SK-N-SH (cell line): ENCODE data around the gene HIPK3. TPM values are rescaled to one million over a fixed set of nuclear protein-coding genes. Genes with fewer than 3 reads are reported as not detected.

ENCODE experiments used
- CTCF ChIA-PET: fragments of 300-600, 350-600 bp; formaldehyde crosslinking; extraction: SDS; loops from one replicate; lab custom pipeline; 2021; lab: Yijun Ruan, JAX
- POLR2A ChIA-PET: fragments of 350-600 bp; sonication (Branson Sonifier 250); formaldehyde crosslinking; extraction: SDS; loops from one replicate; lab custom pipeline; 2020; ENCODE audit warnings: antibody characterized with exemption, inconsistent platforms; lab: Yijun Ruan, JAX
- DNase-seq: peaks from one replicate; pipeline ENCODE4 v3.0.0; 2012
- H2AFZ ChIP-seq: fragments of 200-600 bp; sonication (generic); 2 replicates; pipeline ENCODE4 v1.8.1; 2016; ENCODE audit warnings: antibody characterized with exemption, mild to moderate bottlenecking, low read depth
- H3F3A ChIP-seq: fragments of 200-600 bp; sonication (generic); replicated peaks from 2 replicates; pipeline ENCODE3; 2016; ENCODE audit warnings: antibody characterized with exemption, mild to moderate bottlenecking; ENCODE audit not compliant: insufficient read depth
- H3K27ac ChIP-seq, 2 experiments: fragments of 200-500 bp in 1 of 2; fragments of 200-600 bp in 1 of 2; sonication (Bioruptor generic) in 1 of 2; sonication (generic), shearing (Covaris generic) in 1 of 2; 2 replicates each; pipeline versions ENCODE4 v1.5.1 to v1.6.1; 2014 to 2016; ENCODE audit warnings: low read depth in 2 of 2, inconsistent platforms in 1 of 2, low read length in 1 of 2, mild to moderate bottlenecking in 1 of 2, mixed read lengths in 1 of 2
- H3K27me3 ChIP-seq: fragments of 200-600 bp; sonication (generic), shearing (Covaris generic); 2 replicates; pipeline ENCODE4 v1.6.1; 2016; ENCODE audit warnings: mixed run types; ENCODE audit not compliant: insufficient read depth
- H3K36me3 ChIP-seq, 2 experiments: fragments of 200-500 bp in 1 of 2; fragments of 200-600 bp in 1 of 2; sonication (Bioruptor generic) in 1 of 2; sonication (generic) in 1 of 2; replicated peaks in 1 of 2; 2 replicates each; pipeline versions ENCODE3 to v1.5.1; 2014 to 2016; ENCODE audit warnings: low read length in 1 of 2, mild to moderate bottlenecking in 1 of 2; ENCODE audit not compliant: insufficient read depth in 2 of 2, control insufficient read depth in 1 of 2
- H3K4me1 ChIP-seq, 2 experiments: fragments of 200-500 bp in 1 of 2; fragments of 200-600 bp in 1 of 2; sonication (Bioruptor generic) in 1 of 2; sonication (generic), shearing (Covaris generic) in 1 of 2; 2 replicates each; pipeline versions ENCODE4 v1.5.1 to v1.6.1; 2014 to 2016; ENCODE audit warnings: low read depth in 1 of 2, low read length in 1 of 2, mixed run types in 1 of 2; ENCODE audit not compliant: insufficient read depth in 2 of 2, control insufficient read depth in 1 of 2
- H3K4me2 ChIP-seq: fragments of 200-600 bp; sonication (generic), shearing (Covaris generic); 2 replicates; pipeline ENCODE4 v1.6.1; 2017; ENCODE audit warnings: mixed run types
- H3K4me3 ChIP-seq, 2 experiments: fragments of 200-500 bp in 1 of 2; fragments of 200-600 bp in 1 of 2; sonication (Bioruptor generic) in 1 of 2; sonication (generic), shearing (Covaris generic) in 1 of 2; 2 replicates each; pipeline versions ENCODE4 v1.5.1 to v1.8.1; 2014 to 2016; ENCODE audit warnings: low read depth in 2 of 2, inconsistent platforms in 1 of 2, low read length in 1 of 2, mild to moderate bottlenecking in 1 of 2, mixed read lengths in 1 of 2, moderate library complexity in 1 of 2
- H3K79me2 ChIP-seq: fragments of 200-600 bp; sonication (generic); 2 replicates; pipeline ENCODE4 v1.8.1; 2017; ENCODE audit warnings: mild to moderate bottlenecking; ENCODE audit not compliant: insufficient read depth
- H3K9ac ChIP-seq: fragments of 200-600 bp; sonication (generic); 2 replicates; pipeline ENCODE4 v1.6.1; 2017; ENCODE audit warnings: mixed run types
- H3K9me2 ChIP-seq: fragments of 200-600 bp; sonication (generic); 2 replicates; pipeline ENCODE4 v1.6.1; 2017; ENCODE audit warnings: mixed run types
- H3K9me3 ChIP-seq: fragments of 200-600 bp; sonication (generic); 2 replicates; pipeline ENCODE4 v1.6.1; 2017; ENCODE audit warnings: mixed run types, mild to moderate bottlenecking, moderate library complexity
- H4K20me1 ChIP-seq: fragments of 200-600 bp; sonication (generic); 2 replicates; pipeline ENCODE4 v1.6.1; 2017; ENCODE audit warnings: mild to moderate bottlenecking, mixed run types; ENCODE audit not compliant: insufficient read depth
- CHD2 ChIP-seq: fragments of 150-350 bp; IDR thresholded peaks from 2 replicates; pipeline ENCODE4 v1.6.1; 2018; ENCODE audit warnings: low read length; ENCODE audit not compliant: partially characterized antibody
- ELF1 ChIP-seq: IDR thresholded peaks from 2 replicates; pipeline ENCODE4 v1.4.0; 2012
- EP300 ChIP-seq, 2 experiments: IDR thresholded peaks; 2 replicates each; pipeline versions ENCODE4 v1.4.0 to v1.6.1; 2012; ENCODE audit warnings: borderline replicate concordance in 1 of 2, low read depth in 1 of 2, low read length in 1 of 2
- FOSL2 ChIP-seq: IDR thresholded peaks from 2 replicates; pipeline ENCODE4 v1.4.0; 2012; ENCODE audit warnings: low read depth, mild to moderate bottlenecking, moderate library complexity, borderline replicate concordance
- GATA2 ChIP-seq: sonication (generic); formaldehyde crosslinking; IDR thresholded peaks from 2 replicates; pipeline ENCODE4 v1.5.0; 2020; ENCODE audit warnings: mild to moderate bottlenecking, missing genetic modification reagents
- JUND ChIP-seq: IDR thresholded peaks from 2 replicates; pipeline ENCODE4 v1.4.0; 2012
- MAX ChIP-seq: IDR thresholded peaks from 2 replicates; pipeline ENCODE4 v1.4.0; 2012; ENCODE audit warnings: low read depth
- MXI1 ChIP-seq: IDR thresholded peaks from 2 replicates; pipeline ENCODE4 v1.6.1; 2012; ENCODE audit warnings: mild to moderate bottlenecking, low read depth, low read length, improper control_type of control experiment
- NFIC ChIP-seq: IDR thresholded peaks from 2 replicates; pipeline ENCODE4 v1.4.0; 2012; ENCODE audit warnings: borderline replicate concordance
- NRF1 ChIP-seq: IDR thresholded peaks from 2 replicates; pipeline ENCODE4 v1.6.1; 2012; ENCODE audit warnings: low read depth, mild to moderate bottlenecking, low read length
- PBX3 ChIP-seq: IDR thresholded peaks from 2 replicates; pipeline ENCODE4; 2012
- POLR2AphosphoS5 ChIP-seq: IDR thresholded peaks from 2 replicates; pipeline ENCODE4 v1.6.1; 2012; ENCODE audit warnings: low read depth, low read length
- RAD21 ChIP-seq: IDR thresholded peaks from 2 replicates; pipeline ENCODE4 v1.6.1; 2012; ENCODE audit warnings: mild to moderate bottlenecking, low read length
- RCOR1 ChIP-seq: fragments of 150-350 bp; IDR thresholded peaks from 2 replicates; pipeline ENCODE4 v1.6.1; 2017; ENCODE audit warnings: antibody characterized with exemption, low read length
- RXRA ChIP-seq: IDR thresholded peaks from 2 replicates; pipeline ENCODE4 v1.4.0; 2012; ENCODE audit warnings: low read depth, mild to moderate bottlenecking, borderline replicate concordance
- TEAD4 ChIP-seq: IDR thresholded peaks from 2 replicates; pipeline ENCODE4 v1.4.0; 2012; ENCODE audit warnings: mild to moderate bottlenecking, borderline replicate concordance; ENCODE audit not compliant: insufficient read depth
- USF1 ChIP-seq: IDR thresholded peaks from 2 replicates; pipeline ENCODE4 v1.4.0; 2012; ENCODE audit warnings: low read depth, borderline replicate concordance
- WGBS: methylation state at CpG from one replicate; pipeline ENCODE4 v1.1.6; 2017; ENCODE audit warnings: low lambda C conversion rate; 5-methylcytosine and 5-hydroxymethylcytosine counted together
- polyA plus RNA-seq, 3 experiments: library from polyadenylated mRNA; depleted of rRNA; stranded (reverse); fragments of >200 nt; gene quantifications; 2 replicates each; pipeline ENCODE4 v1.2.3, GENCODE V29; 2012
- TF ChIP-seq, protein P1 (sequence below): fragments of 150-350 bp; IDR thresholded peaks from 2 replicates; pipeline ENCODE4 v1.6.1; 2017; ENCODE audit warnings: antibody characterized with exemption, low read length, low read depth, borderline replicate concordance

The HIPK3 gene
- polyA plus RNA-seq, 1 of the 3 experiments (the other 2 are of a cell fraction): 5.2 TPM

- TF ChIP-seq RXRA (no peak), PBX3 (no peak), MXI1 (no peak)
- Histone ChIP-seq H3K27me3 (no peaks in the 10 kb centered on the region), H3K4me2 (no peak overlapping the region), H3K9me2 (no peaks in the 10 kb centered on the region), H3K36me3 (peaks cover 0 to 29% of the 10 kb centered on the region in 2 experiments), H3K4me1 (peaks cover 6 to 9% of the 10 kb centered on the region in 2 experiments; a peak in 3 of 4 replicates), H4K20me1 (peaks cover 46% of the 10 kb centered on the region), H3K9me3 (no peaks in the 10 kb centered on the region), H3K27ac (no peak overlapping the region), H2AFZ (no peak overlapping the region), H3F3A (peaks cover 13% of the 10 kb centered on the region), H3K4me3 (no peak overlapping the region), H3K79me2 (peaks cover 98% of the 10 kb centered on the region), H3K9ac (no peak overlapping the region)
- no peak for DNase-seq
- CTCF ChIA-PET: no interaction called here
- 94% methylated on average over 4 of the region's 4 CpGs for WGBS
- POLR2A ChIA-PET: no interaction called here
These were observed 37.0 kb downstream of the HIPK3 start for GRCh38 chr11:33294224-33294623.

DNA sequence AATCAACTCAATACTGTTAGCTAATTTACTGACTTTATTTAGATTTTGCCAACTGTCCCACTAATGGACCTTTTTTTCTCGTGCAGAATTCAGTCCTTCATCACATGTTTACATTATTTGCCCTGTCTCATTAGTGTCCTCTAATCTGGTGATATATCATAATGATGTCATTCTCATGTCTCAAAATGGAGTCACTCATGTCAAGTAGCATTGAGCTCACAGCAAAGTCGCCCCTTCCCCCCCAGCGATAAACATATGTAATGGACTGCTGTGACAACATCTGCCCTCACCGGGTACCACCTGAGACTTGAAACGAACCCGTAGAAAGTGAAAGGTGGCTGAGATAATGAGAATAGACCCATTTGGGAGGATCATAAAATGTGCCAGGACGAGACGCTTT lies 37.6 kb downstream of the HIPK3 start:
- Histone ChIP-seq H3K9ac (no peak overlapping the region), H3K4me2 (no peak overlapping the region), H3K79me2 (peaks cover 98% of the 10 kb centered on the region), H3K27ac (no peak overlapping the region), H3K9me2 (no peaks in the 10 kb centered on the region), H3K4me3 (no peak overlapping the region), H3K36me3 (peaks cover 0 to 33% of the 10 kb centered on the region in 2 experiments), H3K27me3 (no peaks in the 10 kb centered on the region), H3K4me1 (peaks cover 6 to 9% of the 10 kb centered on the region in 2 experiments; a peak in 3 of 4 replicates), H3K9me3 (no peaks in the 10 kb centered on the region), H2AFZ (no peak overlapping the region), H4K20me1 (peaks cover 44% of the 10 kb centered on the region), H3F3A (peaks cover 10% of the 10 kb centered on the region)
- TF ChIP-seq ELF1 (no peak), CHD2 (no peak), JUND (no peak), FOSL2 (no peak), POLR2AphosphoS5 (no peak), GATA2 (CRISPR knock-in tag) (no peak), MXI1 (no peak), NFIC (no peak), RCOR1 (no peak), RXRA (no peak), TEAD4 (no peak), RAD21 (no peak), MAX (no peak), USF1 (no peak), NRF1 (no peak), EP300 (IDR thresholded peaks at IDR 0.05; ENCODE audit: borderline replicate concordance in 1 of 2, low read depth in 1 of 2, low read length in 1 of 2) (no peak)
- TF ChIP-seq, protein P1, sequence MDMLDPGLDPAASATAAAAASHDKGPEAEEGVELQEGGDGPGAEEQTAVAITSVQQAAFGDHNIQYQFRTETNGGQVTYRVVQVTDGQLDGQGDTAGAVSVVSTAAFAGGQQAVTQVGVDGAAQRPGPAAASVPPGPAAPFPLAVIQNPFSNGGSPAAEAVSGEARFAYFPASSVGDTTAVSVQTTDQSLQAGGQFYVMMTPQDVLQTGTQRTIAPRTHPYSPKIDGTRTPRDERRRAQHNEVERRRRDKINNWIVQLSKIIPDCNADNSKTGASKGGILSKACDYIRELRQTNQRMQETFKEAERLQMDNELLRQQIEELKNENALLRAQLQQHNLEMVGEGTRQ: no peak
- no peak for DNase-seq
- ChIA-PET CTCF (no interaction called here), POLR2A (no interaction called here)
- 96% methylated on average over 8 of the region's 8 CpGs for WGBS
